ENCODE results near the gene SDCBP2. TPM values are rescaled to one million over a fixed set of nuclear protein-coding genes. Genes with fewer than 3 reads are reported as not detected.

Gene SDCBP2
- total and polyA plus RNA-seq, 2 experiments from 2014 or later: 4.2 to 5.5 TPM

DNA sequence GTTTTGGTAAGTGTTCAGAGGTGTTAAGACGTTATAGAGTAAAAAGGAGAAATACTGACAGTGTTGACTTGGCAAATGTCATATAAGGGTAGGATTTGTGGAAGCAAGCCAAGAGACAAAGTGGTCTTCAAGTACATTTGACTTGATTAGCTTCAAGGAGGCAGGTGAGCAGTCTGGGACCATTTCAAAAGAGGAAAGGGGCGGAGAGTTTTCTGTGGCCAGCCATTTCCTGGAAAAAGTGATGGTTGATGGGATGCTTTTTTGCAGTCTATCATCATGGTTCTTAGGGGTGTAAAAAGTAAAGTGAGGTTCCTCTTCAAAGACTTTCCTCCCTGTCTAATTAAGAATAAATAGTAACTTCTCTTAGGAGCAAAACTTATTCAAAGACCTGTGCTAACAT is 35.2 kb upstream of the SDCBP2 start:
- DNase-seq: no peak
- WGBS, 2 experiments (ENCODE audit: low coverage in 1 of 2, low lambda C conversion rate in 2 of 2, missing lambda C conversion rate in 2 of 2): 85 to 88% methylated on average over 2 of the region's 2 CpGs
- H4K20me1 ChIP-seq (ENCODE audit: insufficient read depth): no peaks in the 10 kb centered on the region

DNA sequence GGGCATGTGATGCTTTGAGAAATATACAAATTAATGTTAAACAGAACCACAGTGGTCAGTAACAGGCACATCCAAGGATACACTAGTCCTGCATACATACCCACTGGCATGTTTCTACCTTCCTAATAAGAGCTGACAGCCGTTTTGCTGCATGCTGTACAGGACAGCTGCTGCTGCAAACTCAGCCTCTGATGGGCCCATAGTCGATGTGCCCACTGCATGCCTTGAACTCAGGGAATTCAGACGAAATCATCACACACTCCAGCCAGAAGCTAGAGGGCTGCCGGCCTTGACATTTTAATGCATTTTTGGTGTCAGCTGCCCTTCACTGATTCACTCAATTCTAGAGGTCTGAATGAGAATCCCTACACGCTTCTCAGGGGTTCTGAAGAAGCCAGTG is 34.6 kb upstream of the SDCBP2 start:
- H3K27ac ChIP-seq: no peak overlapping the region

More for the DNA sequence above, 35.2 kb upstream of the SDCBP2 start:
- Histone ChIP-seq H3K9ac (no peak overlapping the region), H3K9me3 (ENCODE audit: low read depth) (no peaks in the 10 kb centered on the region), H3K9me2 (ENCODE audit: insufficient read depth) (no peaks in the 10 kb centered on the region), H3K27ac (no peak overlapping the region), H3K4me1 (ENCODE audit: insufficient read depth) (peaks cover 10% of the 10 kb centered on the region), H3K79me2 (ENCODE audit: insufficient read depth) (peaks cover 62% of the 10 kb centered on the region), H3F3A (ENCODE audit: insufficient read depth) (peaks cover 26% of the 10 kb centered on the region), H2AFZ (no peak overlapping the region), H3K27me3 (replicated peaks; ENCODE audit: insufficient read depth) (no peaks in the 10 kb centered on the region), H3K4me2 (ENCODE audit: unreplicated experiment) (no peak overlapping the region), H3K4me3 (no peak overlapping the region), H3K36me3 (ENCODE audit: low read depth) (peaks cover 23% of the 10 kb centered on the region)
- in situ Hi-C loops (cut with MboI): no loop called here
- no peak for TF ChIP-seq EZH2 (IDR thresholded peaks at IDR 0.05; ENCODE audit: insufficient read depth, poor library complexity, severe bottlenecking)
- no peak for TF ChIP-seq EZH2phosphoT487 (IDR thresholded peaks at IDR 0.05; ENCODE audit: insufficient read depth, low read depth)

DNA sequence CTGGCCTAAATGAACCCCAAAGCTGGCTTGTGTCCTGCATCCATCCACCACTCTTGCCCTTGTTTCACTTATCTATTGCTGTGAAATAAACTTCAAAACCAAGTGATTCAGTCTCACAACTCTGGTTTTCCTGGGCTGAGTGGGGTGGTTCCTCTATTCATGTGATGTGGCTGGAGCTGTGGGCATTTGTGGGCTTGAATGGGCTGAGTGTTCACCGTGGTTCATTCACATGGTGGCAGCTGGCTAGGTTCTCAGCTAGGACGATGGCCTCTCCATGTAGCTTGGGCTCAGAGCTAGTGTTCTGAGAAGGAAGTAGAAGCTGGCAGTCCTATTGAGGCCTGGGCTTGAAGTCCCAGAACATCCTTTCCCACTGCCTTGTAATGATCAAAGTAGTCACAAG is 33.5 kb upstream of the SDCBP2 start:
- H3K36me3 ChIP-seq (ENCODE audit: low read depth): peaks cover 20% of the 10 kb centered on the region
- no peak overlapping the region for H3K27ac ChIP-seq
- TF ChIP-seq EZH2phosphoT487 (IDR thresholded peaks at IDR 0.05; ENCODE audit: insufficient read depth, low read depth) (no peak), EZH2 (IDR thresholded peaks at IDR 0.05; ENCODE audit: insufficient read depth, poor library complexity, severe bottlenecking) (no peak)
- H3K4me1 ChIP-seq (ENCODE audit: insufficient read depth): no peaks in the 10 kb centered on the region
- H3K9me3 ChIP-seq (ENCODE audit: low read depth): no peaks in the 10 kb centered on the region
- no peak overlapping the region for H2AFZ ChIP-seq
- no peak for DNase-seq
- H3K9me2 ChIP-seq (ENCODE audit: insufficient read depth): no peaks in the 10 kb centered on the region
- H3K4me3 ChIP-seq: no peak overlapping the region
- peaks cover 62% of the 10 kb centered on the region for H3K79me2 ChIP-seq (ENCODE audit: insufficient read depth)
- no peaks in the 10 kb centered on the region for H3K27me3 ChIP-seq (replicated peaks; ENCODE audit: insufficient read depth)
- H3F3A ChIP-seq (ENCODE audit: insufficient read depth): peaks cover 26% of the 10 kb centered on the region
- in situ Hi-C loops (cut with MboI): no loop called here
- H4K20me1 ChIP-seq (ENCODE audit: insufficient read depth): no peaks in the 10 kb centered on the region
- WGBS, 2 experiments (ENCODE audit: low coverage in 1 of 2, low lambda C conversion rate in 2 of 2, missing lambda C conversion rate in 2 of 2): 85 to 96% methylated on average over 2 of the region's 2 CpGs
- H3K4me2 ChIP-seq (ENCODE audit: unreplicated experiment): no peak overlapping the region
- no peak overlapping the region for H3K9ac ChIP-seq

More for the DNA sequence above, 34.6 kb upstream of the SDCBP2 start:
- in situ Hi-C loops (cut with MboI): no loop called here
- WGBS, 2 experiments (ENCODE audit: low coverage in 1 of 2, low lambda C conversion rate in 2 of 2, missing lambda C conversion rate in 2 of 2): 89 to 92% methylated on average over 5 of the region's 5 CpGs
- H3F3A ChIP-seq (ENCODE audit: insufficient read depth): peaks cover 26% of the 10 kb centered on the region
- no peaks in the 10 kb centered on the region for H3K27me3 ChIP-seq (replicated peaks; ENCODE audit: insufficient read depth)
- no peaks in the 10 kb centered on the region for H3K9me3 ChIP-seq (ENCODE audit: low read depth)
- DNase-seq: no peak
- H2AFZ ChIP-seq: no peak overlapping the region
- H4K20me1 ChIP-seq (ENCODE audit: insufficient read depth): no peaks in the 10 kb centered on the region
- no peak overlapping the region for H3K4me2 ChIP-seq (ENCODE audit: unreplicated experiment)
- TF ChIP-seq EZH2phosphoT487 (IDR thresholded peaks at IDR 0.05; ENCODE audit: insufficient read depth, low read depth) (no peak), EZH2 (IDR thresholded peaks at IDR 0.05; ENCODE audit: insufficient read depth, poor library complexity, severe bottlenecking) (no peak)
- H3K36me3 ChIP-seq (ENCODE audit: low read depth): peaks cover 23% of the 10 kb centered on the region
- no peaks in the 10 kb centered on the region for H3K9me2 ChIP-seq (ENCODE audit: insufficient read depth)
- peaks cover 5% of the 10 kb centered on the region for H3K4me1 ChIP-seq (ENCODE audit: insufficient read depth)
- peaks cover 63% of the 10 kb centered on the region for H3K79me2 ChIP-seq (ENCODE audit: insufficient read depth)
- H3K4me3 ChIP-seq: no peak overlapping the region
- no peak overlapping the region for H3K9ac ChIP-seq

DNA sequence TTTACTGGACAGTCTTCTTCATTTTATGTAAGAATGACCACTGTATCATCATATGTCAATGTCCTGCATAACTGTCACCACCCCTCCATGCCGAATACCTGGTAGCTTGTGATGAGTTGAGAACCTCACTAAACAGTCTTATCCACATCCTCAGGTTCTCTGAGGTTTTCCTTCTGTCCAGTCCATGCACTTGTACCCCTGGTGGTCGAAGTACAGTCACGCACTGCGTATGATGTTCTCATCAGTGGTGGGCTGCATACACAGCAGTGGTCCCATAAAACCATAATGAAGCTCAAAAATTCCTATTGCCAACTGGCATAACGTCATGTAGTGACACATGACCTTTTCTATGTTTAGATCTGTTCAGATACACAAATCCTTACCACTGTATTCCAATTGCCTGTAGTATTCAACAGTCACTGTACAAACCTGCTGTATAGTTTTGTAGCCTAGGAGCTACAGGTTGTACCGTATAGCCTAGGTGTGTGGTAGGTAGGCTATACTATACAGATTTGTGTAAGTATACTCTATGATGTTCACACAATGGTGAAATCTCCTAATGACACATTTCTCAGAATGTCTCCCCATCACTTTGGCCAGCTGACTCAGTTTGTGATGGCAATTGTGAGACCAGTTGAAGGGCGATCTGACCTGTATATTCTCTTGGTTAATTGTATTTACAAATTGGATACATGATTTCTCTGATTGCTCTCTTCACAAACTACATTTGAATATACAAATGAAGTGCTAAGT is 31.3 kb upstream of the SDCBP2 start:
- Histone ChIP-seq H3K4me1 (ENCODE audit: insufficient read depth) (no peaks in the 10 kb centered on the region), H3K9me3 (ENCODE audit: low read depth) (no peaks in the 10 kb centered on the region), H3K4me3 (no peak overlapping the region), H4K20me1 (ENCODE audit: insufficient read depth) (no peaks in the 10 kb centered on the region), H3K9ac (no peak overlapping the region), H3K9me2 (ENCODE audit: insufficient read depth) (no peaks in the 10 kb centered on the region), H3K27ac (no peak overlapping the region), H3K27me3 (replicated peaks; ENCODE audit: insufficient read depth) (no peaks in the 10 kb centered on the region), H2AFZ (no peak overlapping the region), H3K79me2 (ENCODE audit: insufficient read depth) (peaks cover 50% of the 10 kb centered on the region), H3K4me2 (ENCODE audit: unreplicated experiment) (no peak overlapping the region), H3K36me3 (ENCODE audit: low read depth) (peaks cover 20% of the 10 kb centered on the region), H3F3A (ENCODE audit: insufficient read depth) (peaks cover 21% of the 10 kb centered on the region)
- no peak for DNase-seq
- TF ChIP-seq EZH2 (IDR thresholded peaks at IDR 0.05; ENCODE audit: insufficient read depth, poor library complexity, severe bottlenecking) (no peak), EZH2phosphoT487 (IDR thresholded peaks at IDR 0.05; ENCODE audit: insufficient read depth, low read depth) (no peak)
- 88 to 91% methylated on average over 7 of the region's 7 CpGs for WGBS, 2 experiments (ENCODE audit: low coverage in 1 of 2, low lambda C conversion rate in 2 of 2, missing lambda C conversion rate in 2 of 2)
- in situ Hi-C loops (cut with MboI): no loop called here

All from GM23248 (cell line).